GM06990 (cell line): Measurements from ENCODE around the gene PML.
"Not testable (repeated sequence)": the region's sequence is repeated elsewhere in the genome, so short reads cannot be mapped to it uniquely, and the experiment has no call there.

Source experiments
- DNase-seq: peaks from one replicate; pipeline ENCODE4 v3.0.0-alpha.2; 2011; ENCODE audit not compliant: insufficient read length; ENCODE audit errors: extremely low read depth
- H3K27me3 ChIP-seq: replicated peaks from 2 replicates; pipeline ENCODE4 v1.6.0; 2011; ENCODE audit warnings: low read length; ENCODE audit not compliant: control insufficient read depth, insufficient read depth
- H3K36me3 ChIP-seq: 2 replicates; pipeline ENCODE4 v1.5.1; 2011; ENCODE audit warnings: low read length; ENCODE audit not compliant: control insufficient read depth, insufficient read depth
- H3K4me3 ChIP-seq: replicated peaks from 2 replicates; pipeline ENCODE4 v1.5.1; 2011; ENCODE audit warnings: low read depth, mild to moderate bottlenecking, control low read depth, low read length
- TF ChIP-seq, protein P1 (sequence below): IDR thresholded peaks from 2 replicates; pipeline ENCODE4 v1.5.1; 2011; ENCODE audit warnings: low read length, control low read depth, mild to moderate bottlenecking, inconsistent platforms; ENCODE audit not compliant: insufficient read depth, poor library complexity, severe bottlenecking

PML gene

DNA sequence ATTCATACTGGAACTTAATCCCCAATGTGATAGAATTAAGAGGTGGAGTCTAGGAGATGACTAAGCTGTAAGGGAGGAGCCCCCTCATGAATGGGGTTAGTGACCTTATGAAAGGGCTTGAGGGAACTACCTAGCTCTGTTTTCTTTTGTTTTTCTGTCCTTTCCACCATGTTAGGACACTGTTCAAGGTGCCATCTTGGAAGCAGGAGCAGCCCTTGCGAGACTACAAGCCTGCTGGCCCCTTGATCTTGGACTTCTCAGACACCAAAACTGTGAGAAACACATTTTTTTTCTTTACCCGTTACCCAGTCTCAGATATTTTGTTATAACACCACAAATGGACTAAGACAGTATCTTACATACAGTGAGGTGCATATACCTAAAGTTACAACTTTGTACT lies 61.3 kb downstream of the PML start:
- Histone ChIP-seq H3K36me3 (no peaks in the 10 kb centered on the region), H3K27me3 (no peaks in the 10 kb centered on the region), H3K4me3 (no peak overlapping the region)
- no peak for DNase-seq
- TF ChIP-seq, protein P1, sequence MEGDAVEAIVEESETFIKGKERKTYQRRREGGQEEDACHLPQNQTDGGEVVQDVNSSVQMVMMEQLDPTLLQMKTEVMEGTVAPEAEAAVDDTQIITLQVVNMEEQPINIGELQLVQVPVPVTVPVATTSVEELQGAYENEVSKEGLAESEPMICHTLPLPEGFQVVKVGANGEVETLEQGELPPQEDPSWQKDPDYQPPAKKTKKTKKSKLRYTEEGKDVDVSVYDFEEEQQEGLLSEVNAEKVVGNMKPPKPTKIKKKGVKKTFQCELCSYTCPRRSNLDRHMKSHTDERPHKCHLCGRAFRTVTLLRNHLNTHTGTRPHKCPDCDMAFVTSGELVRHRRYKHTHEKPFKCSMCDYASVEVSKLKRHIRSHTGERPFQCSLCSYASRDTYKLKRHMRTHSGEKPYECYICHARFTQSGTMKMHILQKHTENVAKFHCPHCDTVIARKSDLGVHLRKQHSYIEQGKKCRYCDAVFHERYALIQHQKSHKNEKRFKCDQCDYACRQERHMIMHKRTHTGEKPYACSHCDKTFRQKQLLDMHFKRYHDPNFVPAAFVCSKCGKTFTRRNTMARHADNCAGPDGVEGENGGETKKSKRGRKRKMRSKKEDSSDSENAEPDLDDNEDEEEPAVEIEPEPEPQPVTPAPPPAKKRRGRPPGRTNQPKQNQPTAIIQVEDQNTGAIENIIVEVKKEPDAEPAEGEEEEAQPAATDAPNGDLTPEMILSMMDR = no peak

DNA sequence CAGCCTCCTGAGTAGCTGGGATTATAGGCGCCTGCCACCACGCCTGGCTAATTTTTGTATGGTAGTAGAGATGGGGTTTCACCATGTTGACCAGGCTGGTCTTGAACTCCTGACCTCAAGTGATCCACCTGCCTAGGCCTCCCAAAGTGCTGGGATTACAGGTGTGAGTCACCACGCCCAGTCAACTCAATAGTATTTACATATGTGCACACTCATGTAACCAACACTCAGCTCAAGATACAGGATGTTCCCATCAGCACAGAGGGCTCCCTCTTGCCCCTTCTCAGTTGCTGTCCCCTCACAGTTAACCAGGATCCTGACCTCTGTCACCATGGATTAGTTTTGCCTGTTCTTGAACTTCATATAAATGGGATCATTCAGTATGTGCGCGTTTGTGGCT lies 61.8 kb downstream of the PML start:
- H3K36me3 ChIP-seq, DNase-seq, H3K4me3 ChIP-seq, H3K27me3 ChIP-seq: not testable (repeated sequence)

DNA sequence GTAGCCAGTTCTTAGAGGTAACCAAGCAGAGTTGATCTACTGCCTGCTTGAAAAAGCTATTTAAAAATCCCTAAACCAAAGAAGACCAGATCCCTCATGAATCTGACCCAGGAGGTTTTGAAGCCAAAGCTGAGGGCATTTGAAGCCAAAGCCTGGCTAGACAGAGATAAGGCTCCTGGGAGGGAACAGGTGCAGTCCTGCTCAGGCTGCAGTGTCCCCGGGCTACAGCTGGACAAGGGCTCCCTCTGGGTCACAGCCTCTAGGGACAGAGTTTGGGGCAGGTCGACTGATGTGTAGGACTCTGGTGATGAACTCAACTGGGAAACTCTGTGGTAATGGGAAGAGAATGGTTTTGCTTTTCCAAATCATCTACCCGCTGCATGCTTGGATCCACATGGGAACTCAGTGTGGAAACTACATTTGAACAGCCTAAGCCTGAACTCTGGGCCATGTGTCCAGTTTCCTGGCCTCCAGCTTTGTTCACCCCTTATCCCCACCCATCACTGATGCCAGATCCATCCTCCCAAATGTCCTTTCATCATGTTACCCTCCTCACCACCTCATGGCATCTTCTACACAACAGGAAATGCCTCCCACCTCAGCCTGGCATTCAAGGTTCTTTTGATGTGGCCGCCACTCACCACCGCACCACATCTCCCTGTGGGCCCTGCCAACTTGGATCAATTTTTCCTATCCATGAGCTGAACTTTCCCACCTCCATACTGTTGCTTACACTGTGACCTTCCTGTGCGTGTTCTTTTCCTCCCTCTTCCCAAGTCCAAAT lies 64.7 kb downstream of the PML start:
- H3K27me3 ChIP-seq, H3K36me3 ChIP-seq, H3K4me3 ChIP-seq, DNase-seq: not testable (repeated sequence)

DNA sequence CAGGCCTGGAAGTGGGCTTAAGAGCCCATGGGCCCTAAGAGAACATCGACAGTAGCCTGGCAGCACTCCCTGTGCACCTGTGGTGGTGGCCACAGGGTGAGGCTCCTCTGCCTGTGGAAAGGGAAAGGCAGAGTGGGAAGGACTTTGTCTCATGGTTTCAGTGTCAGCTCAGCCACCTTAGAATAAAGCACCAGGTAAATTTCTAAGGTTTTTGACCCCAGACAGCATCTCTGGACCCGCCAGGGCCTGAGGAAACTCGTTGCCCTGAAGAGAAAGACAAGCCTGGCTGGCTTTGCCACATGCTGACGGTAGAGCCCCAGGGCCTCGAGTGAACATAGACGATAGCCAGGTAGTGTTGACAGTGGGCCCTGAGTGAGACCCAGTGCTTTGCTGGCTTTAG lies 65.7 kb downstream of the PML start:
- Histone ChIP-seq H3K36me3 (no peaks in the 10 kb centered on the region), H3K27me3 (no peaks in the 10 kb centered on the region; the same call in 1 of the 2 replicates)
- TF ChIP-seq, protein P1 = no peak

DNA sequence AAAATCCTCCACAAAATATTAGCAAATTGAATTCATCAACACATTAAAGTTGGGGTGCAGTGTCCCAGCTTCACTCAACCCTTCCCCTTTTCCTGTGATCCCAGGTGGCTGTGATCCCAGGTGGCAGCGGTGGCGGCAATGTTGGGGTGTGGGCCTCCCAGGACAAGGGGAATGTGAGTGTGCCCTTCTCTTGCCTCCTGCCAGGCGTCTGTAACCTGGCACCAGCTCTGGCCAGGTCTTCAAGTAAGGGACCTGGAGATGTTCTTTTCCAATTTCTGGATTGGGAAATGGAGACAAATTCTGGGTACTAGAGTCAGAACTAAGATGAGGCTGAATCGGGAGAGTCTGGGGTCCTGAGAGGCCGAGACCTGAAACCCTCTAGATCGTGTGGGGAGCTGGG lies 67.7 kb downstream of the PML start:
- no peak overlapping the region for H3K4me3 ChIP-seq
- TF ChIP-seq, protein P1 = no peak
- no peaks in the 10 kb centered on the region; the same call in 1 of the 2 replicates for H3K27me3 ChIP-seq
- DNase-seq = no peak
- no peaks in the 10 kb centered on the region for H3K36me3 ChIP-seq

More for the DNA sequence above, 65.7 kb downstream of the PML start:
- H3K4me3 ChIP-seq = no peak overlapping the region
- DNase-seq = no peak

DNA sequence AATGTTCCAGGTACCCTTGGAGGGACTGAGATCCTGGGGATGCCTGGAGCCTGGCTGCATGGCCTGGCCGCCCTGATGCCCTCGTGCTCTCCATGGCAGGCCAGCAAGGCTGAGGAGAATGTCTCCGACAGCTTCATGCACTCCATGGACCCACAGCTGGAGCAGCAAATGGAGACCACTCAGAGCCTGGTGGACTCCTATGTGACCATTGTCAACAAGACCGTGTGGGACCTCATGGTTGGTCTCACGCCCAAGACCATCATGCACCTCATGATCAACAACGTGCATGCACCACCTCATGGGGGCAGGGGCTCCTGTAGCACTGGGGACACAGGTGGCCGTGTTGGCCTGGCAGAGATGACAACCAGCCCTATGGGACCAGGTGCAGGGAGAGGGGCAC lies 68.2 kb downstream of the PML start:
- H3K4me3 ChIP-seq = no peak overlapping the region
- TF ChIP-seq, protein P1 = no peak
- no peak for DNase-seq
- H3K27me3 ChIP-seq = no peaks in the 10 kb centered on the region; the same call in 1 of the 2 replicates
- H3K36me3 ChIP-seq = no peaks in the 10 kb centered on the region

DNA sequence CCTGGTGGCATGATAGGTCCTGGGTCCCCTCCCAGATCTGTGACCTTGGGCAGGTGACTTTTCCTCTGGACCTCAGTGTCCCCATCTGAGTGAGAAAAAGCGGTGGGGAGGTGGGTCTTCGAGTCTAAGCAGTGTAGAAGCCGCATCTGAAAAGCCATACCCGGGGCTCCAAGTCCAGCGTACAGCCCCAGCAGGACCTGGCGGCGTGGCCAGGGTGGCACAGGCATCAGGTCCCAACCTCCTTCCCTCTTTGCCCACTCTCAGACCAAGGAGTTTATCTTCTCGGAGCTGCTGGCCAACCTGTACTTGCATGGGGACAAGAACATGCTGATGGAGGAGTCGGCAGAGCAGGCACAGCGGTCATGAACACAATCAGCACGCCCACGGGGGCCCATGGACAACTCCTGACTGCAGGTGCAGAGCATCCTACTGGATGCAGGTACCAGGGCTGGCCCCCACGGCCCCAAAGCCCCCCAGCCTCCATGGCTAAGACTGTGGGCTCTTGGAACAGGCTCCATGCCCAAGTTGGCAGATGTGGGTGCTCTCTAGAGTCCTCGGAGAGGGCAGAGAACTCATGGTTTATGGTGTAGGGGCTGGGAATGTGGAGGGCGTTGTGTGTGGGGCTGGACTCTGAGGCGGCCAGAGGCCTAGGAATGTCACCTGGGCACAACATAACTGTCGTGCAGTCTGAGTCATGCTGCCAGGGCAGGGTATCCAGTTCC lies 69.1 kb downstream of the PML start:
- not testable (repeated sequence) for H3K36me3 ChIP-seq, H3K27me3 ChIP-seq, DNase-seq, H3K4me3 ChIP-seq

DNA sequence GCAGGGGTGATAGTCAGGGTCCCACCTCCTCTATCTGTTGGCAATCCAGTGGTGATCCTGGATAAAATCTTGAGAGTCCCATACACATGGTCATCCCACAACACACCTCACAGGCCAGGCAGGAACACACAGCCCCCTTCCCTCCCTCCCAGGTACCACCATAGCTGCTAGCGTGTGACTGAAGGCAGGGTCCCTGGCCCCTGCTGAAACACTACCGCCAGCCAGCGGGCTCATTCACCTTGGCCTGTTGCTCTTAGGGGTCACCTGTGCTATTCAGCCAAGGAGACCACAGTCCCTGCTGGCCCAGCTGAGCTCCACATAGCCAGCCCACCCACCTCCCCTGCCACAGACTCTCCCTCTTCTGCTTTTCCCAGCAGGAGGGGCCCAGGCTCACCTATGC lies 69.7 kb downstream of the PML start:
- H3K36me3 ChIP-seq, H3K4me3 ChIP-seq, DNase-seq, H3K27me3 ChIP-seq: not testable (repeated sequence)

DNA sequence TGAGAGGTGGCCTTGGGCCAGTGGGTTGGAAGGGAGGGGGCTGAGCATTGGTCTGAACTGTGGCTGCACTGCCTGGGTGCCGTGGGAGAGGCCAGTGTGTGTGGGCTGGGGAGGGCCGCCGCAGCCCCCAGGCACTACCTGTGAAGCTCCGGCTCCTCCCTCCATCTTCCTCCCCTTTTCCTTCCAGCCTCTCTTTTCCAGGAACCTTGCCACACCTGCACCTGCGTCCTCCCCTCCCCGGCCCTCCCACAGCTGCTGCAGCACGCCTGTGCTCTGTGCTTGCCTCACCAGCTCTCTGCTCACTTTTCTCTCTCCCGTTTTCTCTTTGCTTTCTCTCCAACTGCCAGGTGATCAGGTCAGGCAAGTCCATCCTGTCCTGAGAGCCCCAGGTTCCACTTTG lies 70.3 kb downstream of the PML start:
- not testable (repeated sequence) for DNase-seq, H3K27me3 ChIP-seq, H3K36me3 ChIP-seq, H3K4me3 ChIP-seq
